Stimulated activated CD4-positive, alpha-beta T cell treated with anti-CD3 and anti-CD28 coated beads, Interleukin-2, amount 100 ng/mL, for 4 hours (primary cell): ENCODE measurements around the gene KCNC1.

Experiments used
- DNase-seq: peaks from one replicate; pipeline ENCODE4 v3.0.0-alpha.2; 2020; ENCODE audit warnings: low read depth

Gene KCNC1

GRCh38 chr11:17755891-17756290, 21.3 kb downstream of the KCNC1 start:
- no peak for DNase-seq

DNA sequence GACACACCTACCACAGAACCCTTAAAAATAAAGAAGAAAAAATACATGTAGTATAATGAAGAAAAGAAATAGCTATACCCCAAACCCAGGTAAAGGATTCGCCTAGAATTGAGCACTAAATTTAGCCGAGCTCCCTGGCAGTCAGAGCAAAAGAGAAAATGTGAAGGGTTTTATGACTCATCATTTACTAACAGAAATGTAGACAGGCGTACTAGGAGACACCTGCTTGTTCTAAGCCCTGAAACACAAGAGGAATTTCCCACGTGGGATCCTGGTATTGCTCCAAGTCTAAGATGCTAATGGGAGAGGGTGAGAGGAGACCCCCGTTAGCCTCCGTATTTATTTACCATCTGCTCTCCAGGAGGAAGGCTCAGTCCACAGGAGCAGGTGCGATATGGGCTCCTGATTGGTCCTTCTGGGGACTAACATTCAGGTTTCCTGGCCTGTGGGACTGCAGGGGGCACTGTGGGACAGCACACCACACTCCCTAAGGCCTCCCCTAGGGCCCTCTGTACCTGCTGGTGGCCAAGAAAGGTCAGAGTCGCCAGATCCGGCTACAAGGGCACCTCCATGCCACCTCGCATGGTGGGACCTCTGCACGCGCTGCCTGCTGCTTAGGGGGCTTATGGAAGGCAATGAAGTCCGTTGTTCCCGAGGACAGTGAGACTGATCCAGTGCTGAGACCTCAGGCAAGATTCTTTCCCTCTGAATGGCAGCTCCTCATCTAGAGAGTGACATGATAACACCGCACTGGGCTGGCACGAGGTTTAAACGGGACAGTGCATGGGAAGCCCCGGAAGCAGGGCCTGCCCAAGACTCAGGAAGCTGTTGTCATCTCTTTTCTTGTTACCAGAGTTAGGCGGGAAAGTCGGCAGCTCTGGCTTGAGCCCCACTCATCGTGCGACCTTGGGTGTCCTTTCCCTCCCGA, 25.8 kb downstream of the KCNC1 start:
- no peak for DNase-seq

- no peak for DNase-seq
Measured at GRCh38 chr11:17762309-17762974, 27.9 kb downstream of the KCNC1 start.

DNA sequence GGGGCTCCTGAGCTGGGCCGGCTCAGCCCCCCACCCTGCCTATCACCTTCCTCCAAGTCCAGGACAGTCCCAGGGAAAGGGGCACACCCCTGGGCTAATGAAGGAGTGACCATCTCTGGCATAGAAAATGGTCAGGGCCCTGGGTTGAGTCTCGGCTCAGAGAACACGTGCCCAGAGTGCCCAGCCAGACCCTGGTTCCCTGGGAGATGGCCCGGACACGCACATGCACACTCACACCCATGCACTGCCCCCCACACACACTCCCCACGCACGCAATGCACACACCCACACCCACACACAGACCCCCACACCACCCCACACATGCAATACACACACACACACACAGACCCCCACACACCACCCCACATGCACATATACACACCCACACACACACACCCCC, 28.7 kb downstream of the KCNC1 start:
- no peak for DNase-seq

GRCh38 chr11:17763703-17764102, 29.1 kb downstream of the KCNC1 start:
- no peak for DNase-seq

DNA sequence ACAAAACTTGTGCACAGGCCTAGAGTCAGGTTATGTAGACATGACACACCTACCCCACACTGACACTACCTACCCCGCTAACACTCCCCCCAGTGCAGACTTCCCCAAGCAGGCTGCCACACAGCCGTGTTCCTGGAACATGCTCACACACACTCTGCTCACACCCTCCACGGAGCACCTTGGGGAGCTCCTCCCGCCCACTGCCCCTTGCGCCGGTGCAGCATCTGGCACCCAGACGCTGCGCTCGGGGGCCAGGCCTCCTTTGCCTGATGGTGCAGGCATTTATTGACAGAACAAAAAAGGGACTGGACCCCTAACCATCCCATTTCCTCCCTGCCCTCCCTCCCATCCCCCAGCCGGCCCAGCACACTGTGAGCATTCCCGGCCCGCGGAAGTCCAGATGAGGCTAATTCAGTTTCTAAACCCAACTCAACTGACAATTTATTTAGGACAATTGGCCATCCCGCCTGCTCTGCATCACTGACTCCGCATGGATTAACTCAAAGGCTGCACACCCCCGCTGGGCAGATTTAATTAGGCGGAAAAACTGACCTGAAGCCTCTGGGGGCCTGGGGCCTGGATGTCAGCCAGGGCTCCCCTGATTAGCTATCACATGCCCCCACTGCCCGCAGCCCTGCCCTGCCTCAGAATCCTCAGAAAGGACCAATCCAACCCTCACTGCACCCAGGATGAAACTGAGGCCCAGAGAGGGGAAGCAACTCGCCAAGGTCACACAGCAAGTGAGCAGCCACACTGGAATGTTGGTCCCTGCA, 30.1 kb downstream of the KCNC1 start:
- DNase-seq = no peak

DNA sequence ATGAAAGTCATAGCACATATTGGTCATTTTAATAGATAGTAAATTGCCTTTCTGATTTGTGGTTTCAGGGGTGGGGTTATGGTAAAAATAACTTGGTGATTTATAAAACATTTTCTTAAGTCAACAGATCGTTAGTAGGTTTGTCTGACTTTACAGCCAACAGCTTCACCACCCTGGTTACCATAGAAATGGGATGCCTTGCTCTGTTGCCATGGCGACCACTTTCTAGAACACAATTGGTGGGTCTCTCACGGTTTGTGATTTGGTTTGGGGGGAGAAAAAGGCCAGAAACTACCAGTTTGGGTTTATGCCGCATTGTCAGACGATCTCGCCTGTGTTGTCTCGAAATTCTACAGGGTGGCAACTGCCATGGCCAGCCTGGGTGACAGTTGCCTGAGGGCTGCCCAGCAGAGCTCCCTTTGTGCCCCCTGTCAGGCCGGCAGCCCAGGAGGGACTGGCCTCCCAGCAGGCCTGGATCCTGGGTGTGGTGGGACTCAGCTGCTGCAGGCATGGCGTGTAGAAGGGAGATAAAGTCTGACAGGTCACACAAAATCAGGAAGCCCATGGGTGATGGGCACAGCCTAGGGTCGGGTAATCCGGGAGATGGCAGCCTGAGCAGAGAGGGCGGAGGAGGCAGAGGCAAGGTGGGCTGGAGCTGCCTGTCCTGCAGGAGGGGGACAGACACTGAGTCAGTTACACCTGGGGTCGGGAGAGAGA, 30.9 kb downstream of the KCNC1 start:
- DNase-seq = no peak

DNA sequence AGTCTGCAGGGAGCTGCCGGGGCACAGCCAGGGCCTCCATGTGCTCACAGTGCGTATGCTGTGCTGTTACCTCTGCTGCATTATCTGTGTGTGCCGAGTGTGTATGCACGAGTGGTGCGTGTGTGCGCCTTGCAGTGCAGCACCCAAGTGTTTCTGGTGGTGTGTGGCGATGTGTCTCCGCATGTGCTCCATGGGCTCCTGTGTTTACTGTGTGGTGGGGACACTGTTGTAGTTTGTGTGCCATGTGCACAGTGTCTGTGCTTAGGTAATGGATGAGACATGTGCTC, 31.4 kb downstream of the KCNC1 start:
- DNase-seq = no peak

- DNase-seq = no peak
Measured at GRCh38 chr11:17766590-17766989, 32.0 kb downstream of the KCNC1 start.

DNA sequence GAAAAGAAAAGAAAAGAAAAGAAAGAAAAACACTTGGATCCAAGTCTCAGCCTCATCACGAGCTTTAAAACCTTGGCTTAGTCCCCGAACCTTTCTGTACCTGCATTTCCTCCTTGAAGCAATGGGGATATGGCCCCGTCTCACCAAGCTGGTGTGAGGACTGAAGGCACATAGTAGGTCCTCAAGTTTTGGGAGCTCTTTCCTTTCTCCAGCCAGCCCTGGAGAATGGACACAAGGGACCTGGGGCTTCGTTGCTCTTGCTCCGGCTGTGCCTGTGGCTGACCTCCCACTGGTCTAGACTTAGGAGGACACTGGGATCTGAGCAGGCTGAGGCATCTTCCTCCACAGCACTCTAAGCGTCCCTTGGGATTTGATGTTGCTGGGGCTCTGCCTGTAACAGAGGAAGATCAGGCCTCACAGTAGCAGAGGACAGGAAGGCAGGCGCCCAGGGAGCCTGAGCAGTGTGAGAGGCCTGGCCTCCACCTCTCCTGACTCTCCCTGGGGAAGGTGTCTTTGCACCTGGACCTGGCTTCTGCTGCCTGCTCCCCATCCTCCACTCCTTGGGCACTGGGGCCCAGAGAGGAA, 32.8 kb downstream of the KCNC1 start:
- DNase-seq = no peak

DNA sequence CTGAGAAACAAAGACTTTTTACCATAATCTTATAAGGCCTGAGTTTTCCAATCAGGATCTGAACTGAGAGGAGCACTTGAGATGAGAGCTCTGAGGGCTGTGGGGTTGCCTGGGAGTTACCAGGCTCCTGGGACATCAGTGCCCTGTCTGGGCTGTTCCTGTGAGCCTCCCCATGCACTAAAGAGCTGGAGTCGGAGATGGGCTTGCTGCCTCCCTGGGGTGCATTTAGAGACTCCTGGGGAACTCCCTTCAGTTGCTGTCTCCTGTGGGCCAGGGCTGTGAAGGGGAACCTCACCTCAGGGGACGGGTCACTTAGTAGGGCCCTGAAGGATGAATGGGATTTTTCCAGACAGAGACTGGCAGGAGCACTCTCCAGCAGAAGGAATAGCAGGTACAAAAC, 33.3 kb downstream of the KCNC1 start:
- no peak for DNase-seq

- no peak for DNase-seq
Measured at GRCh38 chr11:17768547-17768946, 34.0 kb downstream of the KCNC1 start.

- no peak for DNase-seq
Measured at GRCh38 chr11:17769218-17769617, 34.6 kb downstream of the KCNC1 start.

GRCh38 chr11:17770048-17770652, 35.6 kb downstream of the KCNC1 start:
- DNase-seq = no peak

- DNase-seq = no peak
Measured at GRCh38 chr11:17770917-17771316, 36.3 kb downstream of the KCNC1 start.

- no peak for DNase-seq
Measured at GRCh38 chr11:17771415-17771814, 36.8 kb downstream of the KCNC1 start.

GRCh38 chr11:17771841-17772401, 37.3 kb downstream of the KCNC1 start:
- no peak for DNase-seq

DNA sequence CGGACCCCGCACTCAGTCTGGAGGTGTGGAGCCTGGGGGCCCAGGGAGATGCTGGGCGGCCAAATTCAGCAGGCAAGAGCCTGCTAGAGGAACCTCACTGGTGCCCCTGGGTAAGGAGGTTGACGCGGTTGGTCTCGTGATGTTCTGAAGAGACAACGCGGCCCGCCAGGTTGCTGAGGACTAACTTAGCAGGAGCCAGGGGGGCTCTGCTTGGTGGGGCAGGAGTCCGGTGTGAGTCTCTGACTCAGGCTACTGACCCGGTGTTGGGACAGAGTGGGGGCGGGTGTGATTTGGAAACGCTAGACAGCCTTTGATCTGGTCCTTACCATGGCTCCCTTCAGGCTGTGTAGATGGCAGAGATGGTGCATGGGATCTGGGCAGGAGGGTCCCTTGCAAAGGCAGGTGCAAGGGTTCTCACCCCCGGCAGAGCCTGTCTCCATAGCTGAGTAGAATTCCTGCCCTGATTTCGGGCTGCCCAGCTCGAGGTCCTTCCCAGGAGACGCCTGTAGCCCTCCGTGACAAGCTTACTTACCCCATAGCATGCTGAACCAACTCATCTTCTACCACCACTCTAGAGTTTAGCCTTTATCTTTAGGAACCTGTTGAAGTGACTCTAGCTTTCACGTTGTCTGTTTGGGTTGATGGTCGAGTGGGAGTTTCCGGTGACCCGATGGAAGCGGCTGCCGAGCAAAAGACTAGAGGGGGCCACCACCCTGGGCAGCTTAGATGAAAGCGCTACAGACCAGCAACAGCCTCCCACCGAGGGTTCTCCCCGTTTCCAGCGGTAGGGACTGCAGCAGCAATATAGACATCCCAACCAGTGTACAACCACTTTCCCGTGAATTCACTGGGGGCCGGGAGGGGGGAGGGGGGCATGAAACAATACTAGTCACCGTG, 38.4 kb downstream of the KCNC1 start:
- no peak for DNase-seq

GRCh38 chr11:17773674-17774073, 39.1 kb downstream of the KCNC1 start:
- DNase-seq = no peak
